CD4-positive, alpha-beta T cell treated with Interleukin-12 subunit alpha and Interleukin-12 subunit beta, for 1 hour (primary cell): ENCODE measurements around the gene SLC26A1.

Experiments
- DNase-seq: peaks from one replicate; pipeline ENCODE4 v3.0.0-alpha.2; 2020

The SLC26A1 gene

GRCh38 chr4:963276-964225, 29.7 kb downstream of the SLC26A1 start:
- DNase-seq = no peak

GRCh38 chr4:962231-963208, 30.7 kb downstream of the SLC26A1 start:
- no peak for DNase-seq

GRCh38 chr4:961351-962230, 31.6 kb downstream of the SLC26A1 start:
- no peak for DNase-seq

GRCh38 chr4:960636-961350, 32.4 kb downstream of the SLC26A1 start:
- DNase-seq = no peak

- no peak for DNase-seq
These were observed 33.0 kb downstream of the SLC26A1 start for GRCh38 chr4:960140-960635.

GRCh38 chr4:959338-960139, 33.7 kb downstream of the SLC26A1 start:
- DNase-seq = no peak

- DNase-seq = no peak
These were observed 34.4 kb downstream of the SLC26A1 start for GRCh38 chr4:958696-959337.

- DNase-seq = no peak
These were observed 34.9 kb downstream of the SLC26A1 start for GRCh38 chr4:958314-958665.

- no peak for DNase-seq
These were observed 35.5 kb downstream of the SLC26A1 start for GRCh38 chr4:957581-958313.

- no peak for DNase-seq
These were observed 36.0 kb downstream of the SLC26A1 start for GRCh38 chr4:957231-957580.

- DNase-seq = no peak
These were observed 36.5 kb downstream of the SLC26A1 start for GRCh38 chr4:956531-957230.

- DNase-seq = no peak
These were observed 37.2 kb downstream of the SLC26A1 start for GRCh38 chr4:955931-956381.

- no peak for DNase-seq
These were observed 37.9 kb downstream of the SLC26A1 start for GRCh38 chr4:955161-955921.

GRCh38 chr4:954211-955020, 38.8 kb downstream of the SLC26A1 start:
- no peak for DNase-seq

GRCh38 chr4:953574-953915, 39.7 kb downstream of the SLC26A1 start:
- DNase-seq = no peak

- no peak for DNase-seq
These were observed 40.2 kb downstream of the SLC26A1 start for GRCh38 chr4:952881-953573.
